Activated naive CD4-positive, alpha-beta T cell treated with anti-CD3 and anti-CD28 coated beads, Interleukin-2, amount 10 ng/mL, durations not matched to agents 7 days and 5 days (primary cell): ENCODE measurements around the gene SPTBN5.

Experiments used
- CTCF ChIA-PET: fragments of 350-600 bp; sonication (Branson Sonifier 250); formaldehyde crosslinking; loops from one replicate; lab custom pipeline; 2021; ENCODE audit warnings: antibody characterized with exemption; lab: Charles Lee
- DNase-seq: peaks from one replicate; pipeline ENCODE4 v3.0.0-alpha.2; 2020
- H3K27ac Mint-ChIP-seq: one replicate; pipeline ENCODE4 v1.8.0; 2021; ENCODE audit warnings: mild to moderate bottlenecking, moderate library complexity, mixed read lengths
- H3K27me3 Mint-ChIP-seq: one replicate; pipeline ENCODE4 v1.8.0; 2021; ENCODE audit warnings: mild to moderate bottlenecking, mixed read lengths
- H3K36me3 Mint-ChIP-seq: one replicate; pipeline ENCODE4 v1.8.0; 2021; ENCODE audit warnings: mixed read lengths
- H3K4me1 Mint-ChIP-seq: one replicate; pipeline ENCODE4 v1.8.0; 2021; ENCODE audit warnings: mixed read lengths
- H3K4me3 Mint-ChIP-seq: one replicate; pipeline ENCODE4 v1.8.0; 2021; ENCODE audit warnings: mild to moderate bottlenecking, moderate library complexity, mixed read lengths
- H3K9me3 Mint-ChIP-seq: one replicate; pipeline ENCODE4 v1.8.0; 2021; ENCODE audit warnings: mixed read lengths

SPTBN5 gene

DNA sequence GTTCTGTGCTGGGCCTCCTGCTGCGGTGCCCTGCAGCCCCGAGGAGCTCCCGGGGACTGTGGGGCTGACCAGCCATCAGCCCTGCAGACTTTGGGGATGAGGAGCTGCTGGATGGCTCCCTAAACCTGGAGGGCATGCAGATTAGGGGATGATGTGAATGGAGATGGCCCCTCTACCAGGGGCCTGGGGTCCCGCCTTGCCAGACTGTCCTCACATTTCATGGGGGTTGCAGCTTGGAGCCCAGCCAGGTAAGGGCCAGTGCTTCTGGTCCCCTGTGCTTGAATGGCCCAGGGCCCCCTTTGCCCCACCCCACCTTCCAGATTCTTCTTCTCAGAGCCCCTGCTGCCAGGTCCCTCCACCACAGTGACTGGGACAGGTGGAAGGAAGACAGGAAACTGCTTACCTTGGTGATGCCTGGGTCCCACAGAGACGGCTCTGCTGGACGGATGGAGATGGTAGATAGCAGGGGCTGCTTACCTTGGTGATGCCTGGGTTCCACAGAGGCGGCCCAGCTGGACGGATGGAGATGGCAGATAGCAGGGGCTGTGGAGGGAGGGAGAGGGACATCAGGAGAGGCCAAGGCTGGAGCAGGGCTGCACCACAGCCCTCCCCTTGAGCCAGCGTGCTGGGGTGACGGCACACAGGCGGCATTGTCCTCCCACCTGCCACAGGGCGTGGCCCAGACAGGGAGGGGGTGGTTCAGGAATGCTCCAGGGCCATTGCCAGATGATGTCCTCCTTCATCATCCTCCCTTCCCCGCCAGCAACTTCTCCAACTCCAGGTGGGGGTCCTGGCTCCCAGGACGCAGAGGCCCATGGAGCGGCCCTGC is at the start of gene SPTBN5:
Gene SPTBN5 (minus strand): TSS at position 632 of the 829 bp plus-strand sequence. CDS start 556 bp downstream, at position 76.
- peaks cover 14% of the 10 kb centered on the region for H3K36me3 Mint-ChIP-seq
- no peaks in the 10 kb centered on the region for H3K27me3 Mint-ChIP-seq
- no peaks in the 10 kb centered on the region for H3K9me3 Mint-ChIP-seq
- no peak for DNase-seq
- peak within 1 kb of the TSS; percentile 56 for H3K4me3 Mint-ChIP-seq
- CTCF ChIA-PET: interaction anchor here (0.6 to 0.9 kb wide), 2 partner anchors 121 to 1049 kb away, joined by 3 to 5 read pairs; no protein-coding TSS in a partner anchor
- peak within 1 kb of the TSS; percentile 96 for H3K27ac Mint-ChIP-seq
- H3K4me1 Mint-ChIP-seq: peaks cover 71% of the 10 kb centered on the region

DNA sequence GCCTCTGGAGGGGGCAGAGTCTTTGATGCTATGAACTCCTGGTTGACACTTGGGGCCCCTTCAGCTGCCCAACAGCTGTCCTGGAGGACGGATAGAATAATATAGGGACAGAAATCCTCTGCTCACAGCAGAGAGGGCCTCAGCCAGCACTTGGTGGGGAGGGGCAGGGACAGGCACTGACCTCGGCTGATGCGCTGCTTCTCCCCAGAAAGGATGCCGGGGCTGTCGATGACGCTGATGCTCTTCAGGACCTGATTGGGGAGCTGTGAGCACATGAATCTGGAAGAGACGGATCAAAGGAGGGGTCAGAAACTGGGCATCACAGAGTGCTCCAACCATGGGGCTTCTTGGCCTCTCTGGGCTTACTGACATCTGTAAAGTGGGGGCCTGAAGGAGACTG is 49.0 kb upstream of the SPTBN5 start:
- peaks cover 31% of the 10 kb centered on the region for H3K4me1 Mint-ChIP-seq
- DNase-seq: no peak
- H3K9me3 Mint-ChIP-seq: no peaks in the 10 kb centered on the region
- H3K27ac Mint-ChIP-seq: no peak overlapping the region
- H3K4me3 Mint-ChIP-seq: no peak overlapping the region
- CTCF ChIA-PET: no interaction called here
- H3K36me3 Mint-ChIP-seq: peaks cover 18% of the 10 kb centered on the region
- H3K27me3 Mint-ChIP-seq: no peaks in the 10 kb centered on the region

DNA sequence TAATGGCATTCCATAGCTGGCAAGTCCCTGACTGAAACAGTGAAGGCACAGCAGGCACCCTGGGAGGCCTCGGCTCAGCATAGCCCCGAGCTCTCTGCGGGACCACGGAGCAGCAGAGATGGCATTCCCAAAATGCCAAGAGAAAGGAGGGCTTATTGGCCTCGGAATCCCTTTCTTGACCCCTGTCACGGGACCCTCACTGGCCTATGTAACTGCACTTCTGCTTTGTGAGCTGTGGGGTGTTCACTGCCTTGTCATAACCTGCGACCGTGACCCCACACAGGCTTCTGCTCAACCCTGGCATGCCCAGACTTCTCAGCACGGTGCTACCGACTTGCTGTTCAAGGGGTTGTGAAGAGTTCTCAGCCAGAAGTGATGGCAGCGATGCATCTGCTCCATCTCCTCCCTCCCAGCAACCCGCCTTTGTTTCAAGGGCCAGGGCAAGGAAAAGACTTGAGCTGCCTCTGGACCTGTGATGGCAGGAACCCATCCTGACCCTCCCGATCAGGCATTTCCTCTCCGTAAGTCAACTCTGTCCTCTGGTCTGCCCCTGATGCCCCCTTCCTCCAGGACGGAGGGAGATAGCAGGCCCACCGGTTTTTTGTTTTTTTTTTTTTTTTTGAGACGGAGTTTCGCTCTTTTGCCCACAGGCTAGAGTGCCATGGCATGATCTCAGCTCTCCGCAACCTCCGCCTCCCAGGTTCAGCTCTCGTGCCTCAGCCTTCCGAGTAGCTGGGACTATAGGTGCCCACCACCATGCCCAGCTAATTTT is 48.0 kb upstream of the SPTBN5 start:
- Mint-ChIP-seq H3K9me3 (no peaks in the 10 kb centered on the region), H3K27me3 (no peaks in the 10 kb centered on the region), H3K4me1 (peaks cover 38% of the 10 kb centered on the region), H3K36me3 (peaks cover 18% of the 10 kb centered on the region), H3K27ac (no peak overlapping the region), H3K4me3 (no peak overlapping the region)
- CTCF ChIA-PET: interaction anchor here (1.1 kb wide), 1 partner anchor 9 kb away, joined by 3 read pairs; no protein-coding TSS in a partner anchor
- no peak for DNase-seq

DNA sequence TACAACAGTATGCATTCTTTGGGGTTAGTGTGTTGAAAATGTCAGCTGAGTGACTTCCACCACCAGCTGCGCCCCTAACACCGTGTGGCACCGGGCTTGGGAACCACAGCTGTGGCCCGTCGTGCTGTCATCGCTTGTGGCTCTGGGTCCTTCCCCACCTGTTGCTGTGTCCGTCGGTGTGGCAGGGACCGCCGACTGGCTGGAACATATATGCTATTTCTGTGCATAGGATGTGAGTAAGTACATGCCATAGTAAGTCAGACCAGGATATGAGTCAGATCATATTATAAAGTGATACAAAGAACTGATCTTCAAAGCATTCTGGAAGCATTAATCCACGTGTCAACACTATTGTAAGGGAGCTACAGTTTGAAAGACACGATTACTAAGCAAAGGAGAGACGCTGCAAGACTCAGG is 46.6 kb upstream of the SPTBN5 start:
- no peak overlapping the region for H3K4me3 Mint-ChIP-seq
- DNase-seq: peak; percentile 43
- H3K27ac Mint-ChIP-seq: peak overlapping the region; percentile 83
- peaks cover 25% of the 10 kb centered on the region for H3K36me3 Mint-ChIP-seq
- H3K27me3 Mint-ChIP-seq: no peaks in the 10 kb centered on the region
- no peaks in the 10 kb centered on the region for H3K9me3 Mint-ChIP-seq
- CTCF ChIA-PET: interaction anchor here (2.2 to 6.5 kb wide), 3 partner anchors 26 to 37 kb away, joined by 6 to 39 read pairs (median 36); partner anchors contain the start of gene EHD4
- H3K4me1 Mint-ChIP-seq: peaks cover 52% of the 10 kb centered on the region

DNA sequence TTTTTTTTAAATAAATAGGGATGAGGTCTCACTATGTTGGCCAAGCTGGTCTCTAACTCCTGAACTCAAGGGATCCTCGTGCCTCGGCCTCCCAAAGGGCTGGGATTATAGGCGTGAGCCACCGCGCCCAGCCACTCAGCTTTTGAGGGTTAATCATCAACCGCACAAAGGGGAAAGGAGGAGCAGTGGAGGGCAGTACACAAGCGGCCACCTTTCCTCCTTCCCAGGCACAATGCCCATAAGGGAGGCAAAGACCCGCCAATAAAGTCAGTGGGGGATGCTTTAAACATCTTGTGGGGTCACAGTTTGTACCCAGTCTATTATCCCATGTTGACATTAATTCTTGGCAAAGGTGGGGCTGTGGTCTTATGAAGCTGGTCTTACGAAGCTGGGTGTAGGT is 46.1 kb upstream of the SPTBN5 start:
- CTCF ChIA-PET: interaction anchor here (2.2 to 6.5 kb wide), 3 partner anchors 26 to 37 kb away, joined by 6 to 39 read pairs (median 36); partner anchors contain the start of gene EHD4
- H3K27ac Mint-ChIP-seq: peak overlapping the region; percentile 83
- H3K9me3 Mint-ChIP-seq: no peaks in the 10 kb centered on the region
- H3K27me3 Mint-ChIP-seq: no peaks in the 10 kb centered on the region
- no peak overlapping the region for H3K4me3 Mint-ChIP-seq
- peaks cover 22% of the 10 kb centered on the region for H3K36me3 Mint-ChIP-seq
- DNase-seq: no peak
- peaks cover 57% of the 10 kb centered on the region for H3K4me1 Mint-ChIP-seq

DNA sequence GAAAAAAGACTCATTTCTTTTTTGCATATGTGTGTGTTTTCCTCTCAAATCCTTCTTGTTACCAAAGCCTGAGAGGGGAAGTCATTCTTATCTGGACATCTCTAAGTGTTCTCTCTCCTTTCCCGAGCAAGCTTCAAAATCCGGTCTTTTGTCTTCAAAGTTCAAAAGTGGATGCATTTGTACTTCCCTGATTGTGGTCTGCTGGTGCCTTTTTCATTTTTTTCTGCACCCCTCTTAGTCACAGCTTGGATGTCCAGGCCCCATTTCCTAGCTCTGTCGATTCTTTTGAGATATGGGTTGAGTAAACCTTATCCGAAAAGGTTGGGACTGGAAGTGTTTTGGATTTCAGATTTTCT is 43.7 kb upstream of the SPTBN5 start:
- peak overlapping the region; percentile 53 for H3K4me3 Mint-ChIP-seq
- H3K9me3 Mint-ChIP-seq: no peaks in the 10 kb centered on the region
- H3K27ac Mint-ChIP-seq: peak overlapping the region; percentile 97
- no peaks in the 10 kb centered on the region for H3K27me3 Mint-ChIP-seq
- no peak for DNase-seq
- peaks cover 26% of the 10 kb centered on the region for H3K36me3 Mint-ChIP-seq
- H3K4me1 Mint-ChIP-seq: peaks cover 78% of the 10 kb centered on the region
- CTCF ChIA-PET: interaction anchor here (1.1 to 6.5 kb wide), 19 partner anchors 11 to 380 kb away, joined by 3 to 39 read pairs (median 5); partner anchors contain the start of genes EHD4, JMJD7 and MAPKBP1

DNA sequence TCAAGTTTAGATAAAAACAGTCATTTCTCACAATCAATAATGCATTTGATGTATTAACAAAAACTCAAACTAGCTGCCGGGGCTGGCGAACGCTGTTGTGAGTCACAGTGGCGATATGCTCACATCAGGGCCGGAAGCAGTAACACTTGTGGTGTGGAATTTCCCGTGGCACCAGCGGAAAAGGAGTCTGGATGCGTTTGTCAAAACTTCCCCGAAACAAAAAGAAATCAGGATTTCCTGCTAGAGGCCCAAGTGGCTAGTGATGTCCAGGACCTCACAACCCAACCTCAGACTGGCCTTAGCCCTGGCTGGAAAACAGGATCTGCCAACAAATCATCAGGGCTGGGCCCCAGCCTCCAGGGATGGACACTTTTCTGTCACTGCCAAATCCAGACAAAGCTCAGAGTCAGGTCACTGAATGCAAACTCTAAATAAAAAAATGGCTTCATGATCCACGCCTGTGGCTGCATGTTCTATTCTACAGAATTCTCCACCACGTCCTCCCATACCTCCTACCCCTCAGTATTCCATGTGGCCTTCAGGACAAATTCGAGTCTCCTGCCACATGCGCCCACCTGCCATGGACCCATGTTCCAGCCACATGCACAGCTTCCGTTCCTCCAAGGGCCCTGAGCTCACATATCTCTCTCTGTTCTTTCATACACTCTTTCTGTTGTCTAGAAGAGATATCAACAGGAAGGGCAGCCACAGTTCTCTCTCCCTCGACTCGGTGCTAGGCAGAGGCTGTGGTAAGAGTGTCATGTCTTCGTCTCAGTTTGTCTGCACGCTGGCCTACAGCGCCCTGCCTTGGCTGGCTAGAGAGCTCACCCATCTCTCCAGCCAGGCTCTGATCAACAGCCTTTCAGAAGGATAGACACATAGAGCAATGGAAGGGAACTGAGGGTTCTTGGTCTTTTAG is 43.1 kb upstream of the SPTBN5 start:
- H3K27ac Mint-ChIP-seq: peak overlapping the region; percentile 97
- H3K4me3 Mint-ChIP-seq: peak overlapping the region; percentile 53
- peaks cover 77% of the 10 kb centered on the region for H3K4me1 Mint-ChIP-seq
- no peaks in the 10 kb centered on the region for H3K9me3 Mint-ChIP-seq
- no peaks in the 10 kb centered on the region for H3K27me3 Mint-ChIP-seq
- peaks cover 26% of the 10 kb centered on the region for H3K36me3 Mint-ChIP-seq
- peak; percentile 83 for DNase-seq
- CTCF ChIA-PET: interaction anchor here (0.6 to 6.5 kb wide), 21 partner anchors 11 to 796 kb away, joined by 3 to 39 read pairs (median 4); partner anchors contain the start of genes EHD4, JMJD7 and MAPKBP1

DNA sequence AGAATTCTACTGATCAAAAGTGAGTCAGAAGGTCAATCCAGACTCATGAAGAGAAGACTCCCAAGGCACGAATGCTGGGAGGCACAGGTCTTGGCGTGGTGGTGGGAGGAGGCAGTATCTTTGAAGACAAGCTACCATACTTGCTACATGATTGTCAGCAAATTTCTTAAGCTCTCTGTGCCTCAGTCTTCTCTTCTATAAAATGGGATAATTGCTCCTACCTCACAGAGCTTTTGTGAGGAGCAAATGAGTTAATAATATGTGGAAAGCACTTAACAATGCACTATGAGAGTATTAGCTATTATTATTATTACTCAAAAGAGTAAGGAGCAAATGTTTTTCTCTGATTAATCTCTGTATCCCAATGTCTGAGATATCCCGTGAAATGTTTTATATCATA is 42.3 kb upstream of the SPTBN5 start:
- no peak for DNase-seq
- H3K9me3 Mint-ChIP-seq: no peaks in the 10 kb centered on the region
- H3K4me1 Mint-ChIP-seq: peaks cover 76% of the 10 kb centered on the region
- peak overlapping the region; percentile 97 for H3K27ac Mint-ChIP-seq
- CTCF ChIA-PET: interaction anchor here (1.2 to 6.5 kb wide), 10 partner anchors 20 to 163 kb away, joined by 3 to 39 read pairs (median 10); partner anchors contain the start of genes EHD4, JMJD7 and MAPKBP1
- H3K36me3 Mint-ChIP-seq: peaks cover 26% of the 10 kb centered on the region
- peak overlapping the region; percentile 41 for H3K4me3 Mint-ChIP-seq
- no peaks in the 10 kb centered on the region for H3K27me3 Mint-ChIP-seq

DNA sequence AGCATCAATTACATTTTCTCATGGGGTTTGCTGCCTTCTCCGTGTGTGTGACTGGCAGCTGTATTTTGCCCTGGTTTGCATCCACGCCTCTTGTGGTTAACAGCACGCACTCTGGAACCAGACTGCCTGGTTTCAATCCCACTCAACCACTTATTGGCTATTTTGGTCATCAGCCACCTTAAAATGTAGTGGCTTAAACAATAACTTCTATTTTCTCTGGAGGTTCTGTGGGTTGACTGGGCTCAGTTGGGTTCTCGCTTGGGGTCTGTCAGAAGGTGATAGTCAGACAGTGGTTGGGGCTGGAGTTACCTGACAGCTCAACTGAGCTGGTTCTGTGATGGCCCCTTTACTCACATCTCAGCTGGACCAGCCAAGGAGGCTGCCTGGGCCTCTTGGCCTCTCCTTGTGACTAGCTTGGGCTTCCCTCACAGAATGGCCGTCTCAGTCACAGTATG is 41.7 kb upstream of the SPTBN5 start:
- CTCF ChIA-PET: interaction anchor here (1.5 to 6.5 kb wide), 5 partner anchors 22 to 162 kb away, joined by 3 to 39 read pairs (median 17); partner anchors contain the start of genes EHD4 and MAPKBP1
- H3K27ac Mint-ChIP-seq: peak overlapping the region; percentile 97
- peaks cover 71% of the 10 kb centered on the region for H3K4me1 Mint-ChIP-seq
- peaks cover 20% of the 10 kb centered on the region for H3K36me3 Mint-ChIP-seq
- DNase-seq: peak; percentile 33
- peak overlapping the region; percentile 56 for H3K4me3 Mint-ChIP-seq
- no peaks in the 10 kb centered on the region for H3K27me3 Mint-ChIP-seq
- H3K9me3 Mint-ChIP-seq: no peaks in the 10 kb centered on the region

DNA sequence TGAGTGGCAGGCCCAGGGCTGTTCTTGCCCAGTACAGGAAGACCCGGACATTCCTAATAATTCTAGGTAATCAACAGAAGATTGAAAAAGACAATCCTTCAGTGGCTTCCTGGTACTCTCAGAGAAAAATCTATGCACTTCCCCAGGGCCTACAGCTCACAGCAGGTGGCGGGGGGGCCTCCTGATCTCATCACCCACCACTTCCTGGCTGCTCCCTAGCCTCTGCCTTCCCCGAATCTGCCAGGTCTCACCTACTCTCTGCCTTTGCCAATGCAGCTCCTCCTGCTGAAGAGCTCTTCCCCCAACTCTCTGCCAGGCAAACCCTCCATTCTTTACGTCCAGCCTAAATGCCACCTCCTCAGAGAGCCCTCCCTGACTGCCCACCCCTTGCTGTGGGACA is 41.0 kb upstream of the SPTBN5 start:
- Mint-ChIP-seq H3K27ac (peak overlapping the region; percentile 97), H3K27me3 (no peaks in the 10 kb centered on the region), H3K4me1 (peaks cover 69% of the 10 kb centered on the region), H3K9me3 (no peaks in the 10 kb centered on the region), H3K4me3 (peak overlapping the region; percentile 56), H3K36me3 (peaks cover 15% of the 10 kb centered on the region)
- CTCF ChIA-PET: interaction anchor here (0.6 to 6.5 kb wide), 5 partner anchors 30 to 161 kb away, joined by 3 to 36 read pairs (median 3); partner anchors contain the start of genes EHD4 and MAPKBP1
- DNase-seq: peak; percentile 86

DNA sequence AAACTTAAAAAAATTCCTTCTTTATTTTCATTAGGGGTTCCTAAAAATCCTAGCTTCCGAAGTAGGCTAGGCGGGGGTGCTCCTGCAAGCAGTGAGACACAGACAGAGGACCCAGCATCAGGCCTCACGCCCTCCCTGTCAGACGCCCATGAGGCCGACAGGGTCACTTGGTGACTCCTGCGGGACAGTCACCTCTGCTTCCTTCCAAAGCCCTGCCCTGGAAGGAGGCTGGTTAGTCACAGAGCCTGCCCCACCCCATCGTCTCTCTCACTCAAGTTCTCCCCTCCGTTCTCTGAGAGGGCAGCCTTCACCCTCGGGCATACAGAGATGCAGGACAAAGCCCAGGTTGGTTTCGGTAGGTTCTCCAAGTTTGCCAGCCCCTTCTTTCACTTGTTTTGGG is 39.9 kb upstream of the SPTBN5 start:
- CTCF ChIA-PET: no interaction called here
- H3K4me3 Mint-ChIP-seq: no peak overlapping the region
- H3K9me3 Mint-ChIP-seq: no peaks in the 10 kb centered on the region
- H3K27me3 Mint-ChIP-seq: no peaks in the 10 kb centered on the region
- no peak for DNase-seq
- peaks cover 15% of the 10 kb centered on the region for H3K36me3 Mint-ChIP-seq
- peak overlapping the region; percentile 97 for H3K27ac Mint-ChIP-seq
- peaks cover 75% of the 10 kb centered on the region for H3K4me1 Mint-ChIP-seq

DNA sequence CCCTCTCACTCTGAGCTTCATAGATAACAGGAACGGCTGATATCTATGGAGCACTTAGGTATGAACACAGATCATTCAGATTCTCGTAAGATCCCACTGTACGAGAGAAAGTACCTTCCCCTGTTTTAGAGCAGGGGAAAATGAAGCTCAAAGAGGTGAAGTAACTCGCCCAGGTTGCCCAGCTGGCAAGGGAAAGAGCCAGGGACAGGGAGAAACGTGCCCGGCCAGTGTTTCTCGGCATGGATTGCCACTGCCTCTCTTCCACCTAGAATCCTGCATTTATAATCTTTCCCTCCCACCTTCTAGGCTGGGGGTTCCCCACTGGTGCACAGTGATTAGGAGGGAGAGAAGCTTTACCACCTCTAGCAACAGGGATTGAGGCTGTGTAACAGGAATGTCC is 39.5 kb upstream of the SPTBN5 start:
- no peaks in the 10 kb centered on the region for H3K27me3 Mint-ChIP-seq
- peaks cover 15% of the 10 kb centered on the region for H3K36me3 Mint-ChIP-seq
- CTCF ChIA-PET: no interaction called here
- H3K4me3 Mint-ChIP-seq: no peak overlapping the region
- DNase-seq: no peak
- peak overlapping the region; percentile 29 for H3K27ac Mint-ChIP-seq
- peaks cover 73% of the 10 kb centered on the region for H3K4me1 Mint-ChIP-seq
- H3K9me3 Mint-ChIP-seq: no peaks in the 10 kb centered on the region
